ENCODE data around the gene ITM2B. TPM values are rescaled to one million over a fixed set of nuclear protein-coding genes. Genes with fewer than 3 reads are reported as not detected.

ITM2B gene
- total RNA-seq, 4 donors from 2014 or later, result 117 to 352 (median 310) TPM

- TF ChIP-seq, protein P1, sequence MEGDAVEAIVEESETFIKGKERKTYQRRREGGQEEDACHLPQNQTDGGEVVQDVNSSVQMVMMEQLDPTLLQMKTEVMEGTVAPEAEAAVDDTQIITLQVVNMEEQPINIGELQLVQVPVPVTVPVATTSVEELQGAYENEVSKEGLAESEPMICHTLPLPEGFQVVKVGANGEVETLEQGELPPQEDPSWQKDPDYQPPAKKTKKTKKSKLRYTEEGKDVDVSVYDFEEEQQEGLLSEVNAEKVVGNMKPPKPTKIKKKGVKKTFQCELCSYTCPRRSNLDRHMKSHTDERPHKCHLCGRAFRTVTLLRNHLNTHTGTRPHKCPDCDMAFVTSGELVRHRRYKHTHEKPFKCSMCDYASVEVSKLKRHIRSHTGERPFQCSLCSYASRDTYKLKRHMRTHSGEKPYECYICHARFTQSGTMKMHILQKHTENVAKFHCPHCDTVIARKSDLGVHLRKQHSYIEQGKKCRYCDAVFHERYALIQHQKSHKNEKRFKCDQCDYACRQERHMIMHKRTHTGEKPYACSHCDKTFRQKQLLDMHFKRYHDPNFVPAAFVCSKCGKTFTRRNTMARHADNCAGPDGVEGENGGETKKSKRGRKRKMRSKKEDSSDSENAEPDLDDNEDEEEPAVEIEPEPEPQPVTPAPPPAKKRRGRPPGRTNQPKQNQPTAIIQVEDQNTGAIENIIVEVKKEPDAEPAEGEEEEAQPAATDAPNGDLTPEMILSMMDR (IDR thresholded peaks at IDR 0.05), result no peak
- TF ChIP-seq POLR2A (IDR thresholded peaks at IDR 0.05) (no peak), EP300 (IDR thresholded peaks at IDR 0.05; ENCODE audit: low read depth) (no peak), POLR2AphosphoS5 (IDR thresholded peaks at IDR 0.05) (no peak)
- no peaks in the 10 kb centered on the region for H3K36me3 ChIP-seq
- WGBS, 2 donors (ENCODE audit: low coverage in 1 of 2), result 31 to 51% methylated on average over 1 of the region's 1 CpG
- no peak overlapping the region for H3K4me3 ChIP-seq
- no peak overlapping the region for H3K27ac ChIP-seq
- no peaks in the 10 kb centered on the region for H3K9me3 ChIP-seq
- in situ Hi-C loops (cut with MboI; ENCODE audit: low pct_ligation_motif_present in 1 of 4, low pct_unique_long_range_greater_than_20kb in 1 of 4, low sequenced_read_pairs in 3 of 4), result no loop called here
- peaks cover 0 to 4% (median 0%) of the 10 kb centered on the region in 4 donors for H3K4me1 ChIP-seq
- intact Hi-C loops (cut with DNase I; ENCODE audit: low total_unique reads), result no loop called here
- no peak for DNase-seq
- no peaks in the 10 kb centered on the region for H3K27me3 ChIP-seq
These were observed 44.9 kb upstream of the ITM2B start for GRCh38 chr13:48188131-48188530.

DNA sequence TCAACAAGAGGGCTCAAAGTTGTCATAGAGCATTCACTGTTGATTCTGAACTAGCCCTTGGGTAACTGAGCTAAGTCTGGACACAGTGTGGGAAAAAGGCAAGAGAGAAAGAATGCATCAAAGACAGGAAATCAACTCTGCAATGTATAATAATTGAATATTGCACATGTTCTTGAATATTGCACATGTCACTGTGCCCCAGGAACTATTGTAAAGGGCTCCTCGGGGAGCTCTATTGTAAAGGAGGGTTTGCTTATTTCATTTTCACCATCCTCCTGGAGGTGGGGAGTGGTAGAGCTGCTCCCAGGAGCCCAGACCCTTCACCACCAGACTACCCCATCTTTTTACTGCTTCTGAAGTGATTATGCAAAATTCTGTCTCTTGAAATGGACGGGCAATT is 44.4 kb upstream of the ITM2B start:
- Histone ChIP-seq H3K36me3 (no peaks in the 10 kb centered on the region), H3K4me3 (no peak overlapping the region), H3K27ac (no peak overlapping the region), H3K27me3 (no peaks in the 10 kb centered on the region), H3K4me1 (peaks cover 0 to 4% (median 0%) of the 10 kb centered on the region in 4 donors), H3K9me3 (no peaks in the 10 kb centered on the region)
- in situ Hi-C loops (cut with MboI; ENCODE audit: low pct_ligation_motif_present in 1 of 4, low pct_unique_long_range_greater_than_20kb in 1 of 4, low sequenced_read_pairs in 3 of 4) (no loop called here), intact Hi-C loops (cut with DNase I; ENCODE audit: low total_unique reads) (no loop called here)
- DNase-seq, result no peak
- TF ChIP-seq EP300 (IDR thresholded peaks at IDR 0.05; ENCODE audit: low read depth) (no peak), POLR2A (IDR thresholded peaks at IDR 0.05) (no peak), POLR2AphosphoS5 (IDR thresholded peaks at IDR 0.05) (no peak)
- TF ChIP-seq, protein P1 (IDR thresholded peaks at IDR 0.05), result no peak
- 57 to 66% methylated on average over 2 of the region's 2 CpGs for WGBS, 2 donors (ENCODE audit: low coverage in 1 of 2)

- TF ChIP-seq EP300 (IDR thresholded peaks at IDR 0.05; ENCODE audit: low read depth) (no peak), POLR2AphosphoS5 (IDR thresholded peaks at IDR 0.05) (no peak), POLR2A (IDR thresholded peaks at IDR 0.05) (no peak)
- TF ChIP-seq, protein P1 (IDR thresholded peaks at IDR 0.05), result no peak
- DNase-seq, result no peak
- 50 to 56% methylated on average over 1 of the region's 1 CpG for WGBS, 2 donors (ENCODE audit: low coverage in 1 of 2)
- intact Hi-C loops (cut with DNase I; ENCODE audit: low total_unique reads), result no loop called here
- Histone ChIP-seq H3K27ac (no peak overlapping the region), H3K9me3 (no peaks in the 10 kb centered on the region), H3K4me3 (no peak overlapping the region), H3K27me3 (no peaks in the 10 kb centered on the region), H3K36me3 (no peaks in the 10 kb centered on the region), H3K4me1 (peaks cover 0 to 4% (median 0%) of the 10 kb centered on the region in 4 donors)
- in situ Hi-C loops (cut with MboI; ENCODE audit: low pct_ligation_motif_present in 1 of 4, low pct_unique_long_range_greater_than_20kb in 1 of 4, low sequenced_read_pairs in 3 of 4), result no loop called here
These were observed 43.8 kb upstream of the ITM2B start for GRCh38 chr13:48189171-48189570.

GRCh38 chr13:48192411-48192935 is 40.5 kb upstream of the ITM2B start:
- 74 to 86% methylated on average over 8 of the region's 8 CpGs for WGBS, 2 donors (ENCODE audit: low coverage in 1 of 2)
- TF ChIP-seq POLR2AphosphoS5 (IDR thresholded peaks at IDR 0.05) (no peak), POLR2A (IDR thresholded peaks at IDR 0.05) (no peak), EP300 (IDR thresholded peaks at IDR 0.05; ENCODE audit: low read depth) (no peak)
- TF ChIP-seq, protein P1 (IDR thresholded peaks at IDR 0.05), result no peak

More at GRCh38 chr13:48192411-48192935, 40.5 kb upstream of the ITM2B start:
- intact Hi-C loops (cut with DNase I; ENCODE audit: low total_unique reads) (no loop called here), in situ Hi-C loops (cut with MboI; ENCODE audit: low pct_ligation_motif_present in 1 of 4, low pct_unique_long_range_greater_than_20kb in 1 of 4, low sequenced_read_pairs in 3 of 4) (no loop called here)
- no peak overlapping the region for H3K4me3 ChIP-seq
- no peak for DNase-seq
- H3K9me3 ChIP-seq, result no peaks in the 10 kb centered on the region
- no peaks in the 10 kb centered on the region for H3K27me3 ChIP-seq
- H3K4me1 ChIP-seq, result no peaks in the 10 kb centered on the region
- H3K27ac ChIP-seq, result no peak overlapping the region
- no peaks in the 10 kb centered on the region for H3K36me3 ChIP-seq

Measured in transverse colon (tissue), 4 donors.